Putamen (tissue), 1 donor: ENCODE results near the gene HCRTR1.
A peak's percentile ranks its signal among the peaks of the same experiment; 100 is the strongest.

ENCODE experiments used
- DNase-seq: peaks from one replicate; pipeline ENCODE4 v3.0.0-alpha.2; 2016; ENCODE audit warnings: low spot score

HCRTR1 gene

DNA sequence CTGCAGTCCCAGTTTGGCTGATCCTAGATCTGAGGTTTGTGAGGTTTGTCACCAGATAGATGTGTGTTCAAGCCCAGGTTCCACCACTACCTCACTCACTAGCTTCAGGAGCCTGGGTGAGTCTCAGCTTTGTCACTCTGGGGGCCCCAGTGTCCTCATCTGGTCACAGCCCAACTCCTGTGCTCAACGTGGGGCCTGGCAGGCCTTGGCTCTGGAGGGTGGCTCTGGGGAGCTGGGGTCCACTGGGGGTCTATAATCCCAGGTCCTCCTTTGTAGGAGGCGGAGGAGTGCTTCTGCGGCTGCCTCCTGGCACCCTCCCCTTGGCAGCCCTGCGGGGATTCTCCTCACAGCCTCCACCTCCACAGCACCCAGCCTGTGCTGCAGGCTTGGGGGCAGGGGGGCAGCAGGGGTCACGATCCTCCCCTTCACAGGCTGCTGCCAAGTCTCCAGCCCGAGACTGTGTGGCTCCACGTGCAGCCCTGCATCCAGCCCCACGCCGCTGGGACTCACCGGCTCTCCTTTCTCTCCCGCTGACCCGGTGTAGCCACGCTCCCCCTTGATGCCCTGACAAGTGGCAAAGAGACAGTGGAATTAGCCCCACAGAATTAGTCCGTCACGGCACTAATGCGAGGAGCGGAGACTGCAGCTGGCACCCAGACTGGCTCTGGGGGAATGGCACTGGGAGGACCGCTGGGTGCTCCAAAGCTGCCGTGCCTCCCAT, 49.7 kb downstream of the HCRTR1 start:
- no peak for DNase-seq

- DNase-seq = no peak
These were observed 50.9 kb downstream of the HCRTR1 start for GRCh38 chr1:31668303-31668883.

DNA sequence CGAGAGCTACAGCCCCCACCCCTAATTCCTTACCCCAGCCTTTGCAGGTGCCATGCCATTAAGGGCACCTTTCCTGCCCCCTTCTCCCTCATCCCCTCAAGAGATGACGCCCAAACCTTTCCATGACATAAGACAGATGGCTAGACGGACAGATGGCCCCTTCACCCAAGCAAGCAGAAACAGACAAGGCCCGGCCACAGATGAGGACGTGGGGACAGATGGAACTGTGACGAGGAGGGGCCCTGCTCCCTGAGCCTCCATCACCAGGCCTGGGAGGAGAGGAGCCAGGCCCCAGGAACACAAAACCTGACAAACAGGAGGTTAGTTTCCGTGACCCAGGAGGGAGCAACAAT, 51.9 kb downstream of the HCRTR1 start:
- DNase-seq = no peak

- DNase-seq = peak; percentile 65
These were observed 52.5 kb downstream of the HCRTR1 start for GRCh38 chr1:31669786-31670592.

GRCh38 chr1:31670593-31670964, 53.1 kb downstream of the HCRTR1 start:
- DNase-seq = no peak

DNA sequence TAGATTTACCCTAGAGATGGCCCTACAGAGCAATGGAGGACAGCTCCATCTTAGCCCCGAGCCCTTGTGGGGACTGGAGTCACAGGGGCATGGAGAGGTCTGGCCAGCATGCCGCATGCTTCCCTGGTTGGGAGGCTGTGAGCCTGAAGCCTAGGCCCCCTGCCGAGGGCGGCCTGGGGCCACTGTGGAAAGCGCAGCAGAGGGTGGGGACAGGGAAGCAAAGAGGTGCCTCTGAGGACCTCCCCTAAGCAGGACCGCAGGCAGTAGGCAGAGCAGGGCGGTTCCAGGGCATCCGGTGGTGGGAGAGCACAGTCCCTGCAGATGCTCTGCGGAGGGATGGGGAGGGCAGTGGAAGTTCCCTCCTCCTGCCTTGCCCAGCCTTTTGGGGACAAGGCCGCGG, 53.7 kb downstream of the HCRTR1 start:
- no peak for DNase-seq

DNA sequence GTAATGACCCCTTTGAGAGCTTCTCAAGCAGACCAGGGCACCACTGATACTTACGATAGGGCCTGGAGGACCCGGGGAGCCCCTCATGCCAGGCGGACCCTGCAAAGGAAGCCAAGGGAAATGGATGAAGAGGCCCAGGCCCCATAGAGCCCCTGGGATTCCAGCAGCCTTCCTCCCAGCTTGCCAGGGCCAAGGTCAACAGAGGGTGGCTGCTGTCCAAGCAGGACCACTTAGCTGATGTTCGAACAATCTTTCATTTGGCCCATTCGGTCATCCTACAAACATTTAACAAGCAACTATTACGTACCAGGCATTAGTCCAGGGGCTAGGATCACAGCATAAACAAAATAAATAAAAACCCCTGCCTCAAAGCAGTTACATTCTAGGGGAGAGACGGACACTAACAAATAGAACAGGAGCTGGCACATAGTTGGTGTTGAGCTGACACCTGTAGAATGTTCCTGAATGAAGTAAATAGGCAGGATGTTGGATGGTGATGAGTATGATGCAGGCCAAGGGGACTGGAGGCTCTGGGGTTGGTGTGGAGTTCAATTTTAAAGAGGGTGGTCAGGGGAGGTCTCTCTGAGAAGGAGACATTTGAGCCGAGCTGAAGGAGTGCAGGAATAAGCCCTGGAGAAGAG, 54.2 kb downstream of the HCRTR1 start:
- DNase-seq = no peak

DNA sequence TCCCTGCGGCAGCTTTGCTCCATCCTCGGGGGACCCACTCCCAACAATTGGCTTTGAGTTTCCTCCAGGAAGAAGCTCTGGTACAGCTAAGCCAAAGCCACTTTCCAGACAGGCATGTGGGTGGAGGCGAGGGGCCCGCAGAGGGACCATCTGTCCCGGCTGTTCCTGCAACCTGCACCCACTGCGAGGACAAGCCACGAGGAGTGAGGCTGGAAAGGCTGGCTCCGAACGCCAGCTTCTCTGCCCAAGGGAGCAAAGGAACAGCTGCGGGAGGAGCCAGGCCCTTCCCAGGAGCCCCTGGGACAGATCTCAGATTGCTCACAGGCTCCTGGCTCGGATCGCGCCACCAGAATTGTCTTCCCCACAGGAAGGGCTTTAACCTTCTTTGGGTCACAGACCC, 55.5 kb downstream of the HCRTR1 start:
- no peak for DNase-seq

DNA sequence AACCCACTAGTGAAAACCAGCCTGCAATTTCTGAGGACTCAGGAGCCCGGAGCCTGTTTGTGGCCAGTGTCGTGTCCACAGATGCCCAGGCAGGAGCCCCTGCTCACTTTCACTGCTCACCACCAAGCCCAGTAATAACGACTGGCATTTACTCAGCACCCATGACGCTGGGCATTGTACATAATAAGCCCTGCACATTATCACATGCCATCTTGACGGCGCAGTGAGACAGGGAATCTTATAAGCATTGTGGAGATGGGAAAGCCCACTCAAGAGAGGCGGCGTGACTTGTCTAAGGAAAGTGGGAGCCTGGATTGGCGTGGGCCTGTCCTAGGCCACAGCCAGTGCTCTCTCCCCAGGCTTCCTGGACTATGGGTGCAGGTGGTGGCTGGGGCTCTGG, 55.9 kb downstream of the HCRTR1 start:
- DNase-seq = no peak

- DNase-seq = no peak
These were observed 57.1 kb downstream of the HCRTR1 start for GRCh38 chr1:31674626-31675025.

DNA sequence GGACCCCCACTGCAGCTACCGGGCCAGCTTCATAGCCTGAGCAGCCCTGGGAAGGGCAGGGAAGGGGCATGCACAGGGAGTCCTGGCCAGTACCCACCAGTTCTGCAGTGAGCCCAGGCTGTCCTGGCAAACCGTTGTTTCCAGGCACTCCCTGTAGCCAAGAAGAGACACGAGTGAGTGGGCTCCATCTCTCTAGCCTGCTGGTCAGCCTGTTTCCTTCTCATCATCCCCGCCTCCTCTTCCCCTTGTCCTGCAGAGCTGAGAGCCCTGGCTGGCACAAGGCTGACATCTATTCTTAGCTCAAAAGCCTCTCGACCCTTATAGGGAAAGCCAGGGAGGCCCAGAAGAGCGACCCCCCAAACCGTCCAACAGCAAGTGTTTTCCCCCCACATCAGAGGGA, 57.7 kb downstream of the HCRTR1 start:
- DNase-seq = no peak

- no peak for DNase-seq
These were observed 58.3 kb downstream of the HCRTR1 start for GRCh38 chr1:31675756-31676155.
